Heart right ventricle (tissue), 16 donors: ENCODE data around the gene SMAP1. TPM values are rescaled to one million over a fixed set of nuclear protein-coding genes. Genes with fewer than 3 reads are reported as not detected.

Experiments used
- ATAC-seq, 8 donors: fragments of 200-7000 bp; cut with Tn5 transposase; one replicate each; pipeline ENCODE4 v1.9.1; 2020; ENCODE audit warnings: mild to moderate bottlenecking in 8 of 8, moderate library complexity in 8 of 8, moderate number of reproducible peaks in 1 of 8
- DNase-seq, 2 donors: peaks; one replicate each; pipeline ENCODE4 v3.0.0-alpha.2; 2020
- H3K27ac ChIP-seq, 10 donors: fragments of 200-600 bp; sonication (generic) in 2 of 10; one replicate each; pipeline versions ENCODE4 v1.5.0 to v1.8.0; 2020 to 2022; ENCODE audit warnings: mild to moderate bottlenecking in 3 of 10
- H3K27me3 ChIP-seq, 7 donors: fragments of 200-600 bp; one replicate each; pipeline ENCODE4 v1.8.0; 2021 to 2022; ENCODE audit warnings: mild to moderate bottlenecking in 2 of 7
- H3K36me3 ChIP-seq, 9 donors: fragments of 200-600 bp; sonication (generic) in 1 of 9; one replicate each; pipeline versions ENCODE4 v1.5.0 to v1.8.0; 2020 to 2022; ENCODE audit warnings: mild to moderate bottlenecking in 2 of 9
- H3K4me1 ChIP-seq, 9 donors: fragments of 200-600 bp; sonication (generic) in 1 of 9; one replicate each; pipeline versions ENCODE4 v1.5.0 to v1.8.0; 2020 to 2022; ENCODE audit warnings: mild to moderate bottlenecking in 4 of 9
- H3K4me3 ChIP-seq, 10 donors: fragments of 200-600 bp; sonication (generic) in 2 of 10; one replicate each; pipeline versions ENCODE4 v1.5.0 to v1.8.0; 2020 to 2022; ENCODE audit warnings: mild to moderate bottlenecking in 7 of 10, moderate library complexity in 2 of 10
- H3K9me3 ChIP-seq, 11 donors: fragments of 200-600 bp in 10 of 11; sonication (generic) in 2 of 11; one replicate each; pipeline versions ENCODE4 v1.5.0 to v1.8.0; 2013 to 2022; ENCODE audit warnings: mild to moderate bottlenecking in 2 of 11, control low read depth in 1 of 11, moderate library complexity in 1 of 11
- CTCF ChIP-seq, 9 donors: fragments of 200-600 bp; sonication (generic) in 2 of 9; IDR thresholded peaks; one replicate each; pipeline versions ENCODE4 v1.5.0 to v1.8.0; 2021 to 2022; ENCODE audit warnings: antibody characterized with exemption in 9 of 9, mild to moderate bottlenecking in 5 of 9, moderate library complexity in 1 of 9
- WGBS, 2 donors: extraction: QIAGEN DNeasy Blood & Tissue Kit; methylation state at CpG; one replicate each; pipeline ENCODE4 v1.1.7; 2013; ENCODE audit warnings: inconsistent platforms in 1 of 2; 5-methylcytosine and 5-hydroxymethylcytosine counted together
- intact Hi-C, 10 donors: fragments of 100-400 bp; cut with DNase I; formaldehyde crosslinking; loops; one replicate each; pipeline versions ENCODE4 v1.11.1 to v1.14.2; 2022
- polyA plus RNA-seq, 2 donors: library from polyadenylated mRNA; stranded (reverse); fragments of 200-250 nt; gene quantifications; one replicate each; pipeline ENCODE4 v1.2.3, GENCODE V29; 2013
- total RNA-seq, 10 donors: library from RNA; stranded (reverse); fragmentation: NEBNext Ultra II Directional in 3 of 10; extraction: Animal tissue kit (Norgen Biotek cat#: 25700) in 3 of 10; gene quantifications; one replicate each; pipeline versions ENCODE4 v1.2.1 to v1.2.4, GENCODE V29; 2021 to 2023
- donor health status: Arrhythmogenic right ventricular cardiomyopathy.
- donor health status: ischemic (EF 13 %, LVEDD 7.1; RV severe dilation, severe dysfunction).
- donor health status: healthy with polysubstance abuse.
- donor health status: DM: no; HTN: yes; CAD: no.
- donor health status: DM: no; HTN: no; CAD: no.
- donor health status: ischemic (EF 25% LVEDD 6.9; RV normal size, moderate dysfunction).
- donor health status: ischemic (EF 25% LVEDD 5.7; RV mildly dilated, moderate dysfunction).
- donor health status: healthy.
- donor health status: DM: yes; HTN: yes; CAD: no.
- donor health status: Ischemic cardiomyopathy.
- donor health status: ischemic (EF 35%, LVEDD 5.7; RV mildly dilated, moderate dysfunction).
- donor health status: nonischemic (EF 11% LVEDD 7.7; RV severe dilation, severe dysfunction).
- donor health status: DM: yes; HTN: yes; CAD: no.
- donor health status: PGD.
- donor health status: ischemic (EF 29% LVEDD 5.4; RV normal size, mild dysfunction).
- donor health status: nonischemic (EF 23%, LVEDD 6.1; RV moderate dilation, normal function).

Gene SMAP1
- total and polyA plus RNA-seq, 12 donors = 12.8 to 36.3 (median 30.3) TPM

GRCh38 chr6:70843328-70843918 is 175.7 kb downstream of the SMAP1 start:
- H3K27ac ChIP-seq = no peak overlapping the region
- TF ChIP-seq CTCF (IDR thresholded peaks at IDR 0.05) = no peak
- ATAC-seq (no peak), DNase-seq (no peak)
- H3K4me1 ChIP-seq = peaks cover 0 to 11% (median 0%) of the 10 kb centered on the region in 9 donors
- H3K36me3 ChIP-seq = peaks cover 0 to 6% (median 0%) of the 10 kb centered on the region in 9 donors
- intact Hi-C loops = no loop called here
- WGBS, 2 donors = 96 to 97% methylated on average over 4 of the region's 4 CpGs
- H3K4me3 ChIP-seq = no peak overlapping the region
- no peaks in the 10 kb centered on the region for H3K27me3 ChIP-seq
- no peaks in the 10 kb centered on the region for H3K9me3 ChIP-seq

GRCh38 chr6:70844301-70844700 is 176.6 kb downstream of the SMAP1 start:
- no peak overlapping the region for H3K27ac ChIP-seq
- no peak for TF ChIP-seq CTCF (IDR thresholded peaks at IDR 0.05)
- H3K9me3 ChIP-seq = no peaks in the 10 kb centered on the region
- H3K4me3 ChIP-seq = no peak overlapping the region
- ATAC-seq (no peak), DNase-seq (no peak)
- intact Hi-C loops = no loop called here
- peaks cover 0 to 6% (median 0%) of the 10 kb centered on the region in 9 donors for H3K36me3 ChIP-seq
- H3K4me1 ChIP-seq = peaks cover 0 to 3% (median 0%) of the 10 kb centered on the region in 9 donors
- WGBS, 2 donors = 95 to 97% methylated on average over 1 of the region's 1 CpG
- H3K27me3 ChIP-seq = no peaks in the 10 kb centered on the region

GRCh38 chr6:70846207-70846835 is 178.6 kb downstream of the SMAP1 start:
- no peak for DNase-seq
- TF ChIP-seq CTCF (IDR thresholded peaks at IDR 0.05) = no peak
- Histone ChIP-seq H3K4me3 (no peak overlapping the region), H3K36me3 (peaks cover 0 to 6% (median 0%) of the 10 kb centered on the region in 9 donors), H3K27me3 (no peaks in the 10 kb centered on the region), H3K4me1 (no peaks in the 10 kb centered on the region), H3K9me3 (no peaks in the 10 kb centered on the region), H3K27ac (no peak overlapping the region)
- ATAC-seq = peak in 1 of 8 donors; percentile 30
- 98% methylated on average over 8 of the region's 8 CpGs for WGBS, 2 donors
- intact Hi-C loops = loop anchor here in 1 of 10 donors (5.0 kb wide), 1 partner anchor 34 kb away; no protein-coding TSS in a partner anchor

GRCh38 chr6:70847106-70848084 is 179.7 kb downstream of the SMAP1 start:
- no peak for TF ChIP-seq CTCF (IDR thresholded peaks at IDR 0.05)
- Histone ChIP-seq H3K27ac (no peak overlapping the region), H3K4me1 (no peaks in the 10 kb centered on the region), H3K9me3 (no peaks in the 10 kb centered on the region), H3K4me3 (no peak overlapping the region), H3K36me3 (peaks cover 0 to 8% (median 0%) of the 10 kb centered on the region in 9 donors), H3K27me3 (no peaks in the 10 kb centered on the region)
- intact Hi-C loops = loop anchor here in 1 of 10 donors (5.0 kb wide), 1 partner anchor 35 kb away; no protein-coding TSS in a partner anchor
- DNase-seq = no peak
- ATAC-seq = no peak
- 83 to 87% methylated on average over 4 of the region's 4 CpGs for WGBS, 2 donors
